SK-N-MC (cell line): ENCODE data around the gene GPR84.

Experiments used
- EZH2 ChIP-seq: fragments of 200-600 bp; sonication (generic); IDR thresholded peaks from one replicate; pipeline ENCODE4 v1.6.1; 2017; ENCODE audit warnings: antibody characterized with exemption
- FOXP2 ChIP-seq: optimal IDR thresholded peaks from 2 replicates; pipeline ENCODE3; 2011; ENCODE audit warnings: mild to moderate bottlenecking, moderate library complexity; ENCODE audit not compliant: insufficient read depth; ENCODE audit errors: extremely low read length, control extremely low read depth
- POLR2AphosphoS5 ChIP-seq: IDR thresholded peaks from 2 replicates; pipeline ENCODE4 v1.6.1; 2012; ENCODE audit warnings: mild to moderate bottlenecking, low read depth, low read length, borderline replicate concordance

DNA sequence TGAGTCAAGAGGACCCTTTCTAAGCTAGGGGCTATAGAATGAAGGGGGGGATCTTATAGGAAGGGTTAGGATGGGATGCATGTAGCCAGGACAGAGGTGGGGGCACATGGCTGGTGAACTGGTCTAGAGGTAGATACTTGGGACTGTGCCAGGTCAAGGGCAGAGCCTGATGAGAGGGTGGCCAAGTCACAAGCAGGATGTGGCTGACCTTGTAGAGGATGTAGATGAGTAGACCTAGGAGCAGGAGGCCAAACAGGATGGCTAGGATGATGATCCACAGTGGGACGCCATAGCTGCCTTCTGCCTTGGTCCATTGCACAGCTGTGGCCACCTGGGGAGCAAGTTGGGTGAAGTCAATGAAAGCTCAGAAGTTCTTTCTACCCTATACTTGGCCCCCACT is 32.9 kb upstream of the GPR84 start:
- TF ChIP-seq EZH2 = no peak
- TF ChIP-seq POLR2AphosphoS5 = no peak
- no peak for TF ChIP-seq FOXP2
